NCI-H526 treated with DMSO at 0.1 percent for 48 hours (cell line): ENCODE data around the gene NOL4L.

Experiments
- DNase-seq: peaks from one replicate; lab custom pipeline; 2025; lab: John Stamatoyannopoulos, UW

Gene NOL4L

DNA sequence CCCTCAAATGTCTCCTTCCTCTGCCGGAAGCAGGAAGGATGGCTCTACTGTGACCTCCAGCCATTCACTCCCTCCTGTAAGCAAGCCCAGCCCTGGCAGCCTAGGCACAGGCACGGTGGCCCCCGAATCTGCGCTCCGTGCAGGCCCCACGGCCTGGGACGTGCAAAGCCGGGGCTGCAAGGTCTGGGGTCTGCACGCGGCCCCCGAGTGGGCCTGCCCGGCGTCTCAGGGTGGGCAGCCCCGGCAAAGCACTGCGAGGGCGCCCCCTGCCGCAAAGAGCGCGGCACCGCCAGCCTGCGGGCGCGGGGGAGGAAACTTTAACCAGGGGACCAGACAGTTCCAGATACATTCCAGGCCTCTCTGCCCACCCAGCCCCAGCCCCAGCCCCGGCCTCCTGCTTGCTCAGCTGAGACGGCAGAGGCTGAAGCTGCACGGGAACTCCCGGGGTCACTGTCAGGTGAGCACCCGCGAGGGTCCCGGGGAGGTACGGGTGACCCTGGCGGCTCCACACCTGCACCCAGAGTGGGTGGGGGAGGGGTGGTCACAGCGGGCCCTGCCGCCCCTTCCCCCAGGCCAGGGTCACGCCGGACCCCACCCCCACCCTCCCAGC, 128.2 kb downstream of the NOL4L start:
- DNase-seq, result peak; percentile 46

DNA sequence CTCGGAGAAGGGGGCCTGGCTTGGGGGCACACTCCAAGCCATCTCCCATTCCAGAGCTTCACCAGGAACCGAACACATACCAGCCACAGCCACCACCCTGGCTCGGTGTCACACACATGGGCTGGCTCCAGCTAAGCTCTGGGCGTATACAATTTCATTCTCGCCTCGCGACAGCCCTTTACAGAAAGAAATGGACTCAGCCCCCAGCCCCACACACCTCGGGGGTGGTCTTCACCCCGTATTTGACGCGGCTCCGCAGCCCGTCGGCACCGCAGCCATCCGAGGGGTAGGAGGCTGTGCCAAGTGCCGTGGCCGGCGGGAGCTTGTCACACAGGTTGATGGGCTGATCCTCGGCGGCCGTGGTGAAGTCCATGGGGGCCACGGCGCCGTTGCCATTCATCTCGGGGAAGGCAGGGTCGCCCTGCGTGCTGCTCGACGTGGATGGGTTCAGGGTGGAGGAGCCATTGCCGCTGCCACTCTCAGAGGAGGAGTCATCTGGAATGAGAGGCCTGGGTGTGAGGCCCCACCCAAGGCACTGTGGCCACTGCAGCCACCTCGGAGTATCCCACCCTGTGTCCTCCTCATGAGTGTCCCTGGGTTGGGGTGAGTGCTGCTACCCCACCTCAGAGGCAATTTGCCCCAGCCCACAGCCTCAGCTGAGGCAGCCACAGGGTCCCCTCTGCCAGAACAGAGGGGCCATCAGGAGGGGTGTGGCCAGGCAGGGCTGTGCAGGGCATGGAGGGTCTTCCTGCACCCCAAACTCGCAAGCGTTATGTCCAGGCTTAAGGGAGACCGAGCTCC, 129.0 kb downstream of the NOL4L start:
- DNase-seq, result no peak

DNA sequence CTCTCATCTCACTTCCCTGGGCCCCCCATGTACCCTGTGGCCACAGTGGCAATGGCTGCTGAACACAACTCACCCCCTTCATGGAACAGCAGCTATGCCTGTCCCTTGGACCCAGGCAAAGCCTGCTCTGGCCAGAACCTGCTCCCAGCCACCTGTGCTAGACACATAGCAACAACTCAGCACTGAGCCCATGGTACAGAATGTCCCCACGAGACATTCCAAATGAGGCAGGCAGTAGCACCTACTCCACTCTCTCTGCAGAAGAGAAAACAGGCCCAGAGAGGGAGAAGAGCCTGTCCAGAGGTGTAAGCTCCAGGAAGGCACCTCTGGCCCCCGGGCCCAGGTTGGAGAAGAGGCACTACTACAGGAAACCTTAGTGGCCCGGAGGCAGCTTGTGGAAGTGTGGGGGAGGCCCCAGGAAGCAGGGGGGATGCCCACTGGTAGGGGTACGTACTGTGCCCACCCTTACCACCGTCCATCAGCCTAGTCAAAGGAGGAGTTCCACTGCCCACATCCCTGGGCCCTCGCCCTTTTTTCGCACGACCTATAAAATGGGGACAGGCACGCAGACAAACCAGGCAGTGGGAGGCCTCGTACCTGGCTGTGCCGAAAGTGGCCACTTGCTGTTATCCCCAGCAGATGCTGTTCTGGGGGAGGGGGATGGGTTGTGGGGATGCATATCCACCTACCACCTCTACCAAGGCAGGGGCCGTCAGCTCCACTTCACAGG, 129.8 kb downstream of the NOL4L start:
- DNase-seq, result no peak

DNA sequence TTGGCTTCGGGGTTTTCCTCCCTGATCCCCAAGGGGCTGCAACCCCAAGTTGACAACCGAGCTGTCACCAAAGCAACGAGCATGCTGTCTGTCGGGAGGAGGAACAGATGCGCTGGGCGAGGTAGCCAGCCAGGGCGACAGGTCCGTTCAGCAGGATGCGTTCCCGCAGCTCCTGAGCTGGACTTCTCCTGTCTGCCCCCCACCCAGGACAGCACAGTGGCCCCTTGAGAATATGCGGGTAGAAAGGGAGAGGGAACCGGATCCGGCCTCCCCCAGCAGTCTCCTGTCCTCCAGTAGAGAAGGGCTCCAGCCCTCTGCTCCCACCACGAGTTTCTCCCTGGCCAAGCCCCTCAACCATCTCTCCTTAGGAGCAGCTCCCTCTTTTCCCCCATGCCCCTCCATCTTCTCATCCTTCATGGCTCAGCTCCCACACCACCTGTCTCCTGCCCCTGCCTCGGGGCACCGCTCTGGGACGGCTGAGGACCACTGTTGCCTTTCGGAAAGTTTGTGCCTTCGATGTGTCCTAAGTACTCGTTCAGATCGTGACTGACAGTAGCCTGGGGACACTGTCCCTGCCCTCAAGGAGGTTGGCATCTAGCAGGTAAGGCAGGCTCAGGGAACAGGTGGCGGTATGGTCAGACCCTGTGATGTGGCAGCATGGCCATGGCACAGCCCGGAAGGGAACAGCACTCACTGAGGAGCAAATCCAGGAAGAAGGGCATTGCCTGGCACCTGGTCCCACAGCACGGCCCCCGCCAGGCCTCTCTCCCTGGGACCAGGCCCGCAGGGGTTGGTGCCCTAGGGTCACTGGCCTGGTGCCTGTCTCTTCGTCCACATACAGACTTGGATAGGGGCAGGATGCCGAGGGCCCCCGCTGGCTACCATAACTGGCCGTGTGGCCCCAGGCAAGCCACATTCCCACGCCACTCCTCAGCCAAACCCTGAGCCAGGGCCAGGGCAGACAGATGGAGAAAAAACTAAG, 130.7 kb downstream of the NOL4L start:
- no peak for DNase-seq

DNA sequence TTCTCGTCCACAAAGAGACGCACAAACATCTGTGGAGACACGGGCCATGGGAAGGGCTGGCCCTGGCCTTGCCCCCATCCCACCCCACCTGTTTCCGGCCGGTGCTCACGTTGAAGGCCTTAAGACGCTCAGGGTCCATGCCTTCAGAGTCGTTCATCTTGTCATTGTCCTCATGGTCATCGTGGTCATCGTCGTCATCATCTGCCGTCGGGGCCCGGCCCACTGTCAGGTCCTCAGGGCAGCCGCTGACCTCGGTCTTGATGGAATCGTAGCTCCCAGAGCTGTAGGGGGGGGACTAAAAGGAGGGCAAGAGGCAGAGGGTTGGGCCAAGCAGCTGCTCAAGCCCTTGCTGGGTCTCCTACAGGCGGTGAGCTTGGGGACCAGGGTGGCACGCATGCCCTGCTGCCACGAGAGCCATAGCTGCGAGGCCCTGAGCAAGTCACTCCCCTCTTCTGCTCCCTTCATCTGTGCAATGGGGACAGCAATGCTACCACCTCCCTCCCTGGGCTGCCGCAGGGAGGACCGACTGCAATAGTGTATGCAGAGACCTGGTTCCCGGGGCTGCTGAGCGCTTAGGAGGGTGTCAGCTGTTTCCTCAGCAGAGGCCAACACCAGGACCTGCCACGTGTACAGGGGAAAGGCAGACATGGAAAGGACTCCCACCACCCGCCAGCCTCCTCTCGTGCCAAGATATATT, 131.5 kb downstream of the NOL4L start:
- no peak for DNase-seq

DNA sequence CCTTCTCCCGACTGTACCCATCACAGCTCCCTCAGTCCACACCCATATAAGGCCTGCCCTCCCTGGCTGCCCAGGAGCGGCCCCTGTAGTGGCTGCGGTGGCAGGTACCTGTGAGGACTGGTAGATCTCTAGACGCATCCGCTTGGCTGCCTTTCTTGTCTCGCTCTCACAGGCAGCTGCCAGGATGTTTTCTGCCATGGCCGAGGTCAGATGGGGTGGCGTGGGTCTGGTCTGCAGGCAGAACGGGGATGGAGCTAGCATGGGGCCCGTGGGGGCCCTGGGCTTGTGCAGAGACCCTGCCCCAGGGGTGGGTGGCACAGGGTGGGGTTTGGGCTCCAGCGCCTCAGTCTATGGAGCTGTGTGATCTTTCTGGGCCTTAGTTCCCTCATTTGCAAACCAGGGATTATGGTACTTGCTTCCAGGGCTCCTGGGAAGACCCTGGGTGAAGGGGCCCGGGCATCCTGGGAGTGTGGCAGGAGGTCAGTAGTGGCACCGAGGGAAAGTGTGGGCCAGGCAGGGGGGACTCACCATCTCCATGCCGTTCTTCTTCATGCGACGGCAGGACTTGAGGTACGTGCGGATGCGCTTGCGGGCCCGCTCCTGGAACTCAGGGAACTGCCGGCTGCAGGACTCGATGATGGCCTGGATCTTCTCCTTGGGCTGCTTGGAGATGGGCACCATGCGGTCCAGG, 132.2 kb downstream of the NOL4L start:
- no peak for DNase-seq

DNA sequence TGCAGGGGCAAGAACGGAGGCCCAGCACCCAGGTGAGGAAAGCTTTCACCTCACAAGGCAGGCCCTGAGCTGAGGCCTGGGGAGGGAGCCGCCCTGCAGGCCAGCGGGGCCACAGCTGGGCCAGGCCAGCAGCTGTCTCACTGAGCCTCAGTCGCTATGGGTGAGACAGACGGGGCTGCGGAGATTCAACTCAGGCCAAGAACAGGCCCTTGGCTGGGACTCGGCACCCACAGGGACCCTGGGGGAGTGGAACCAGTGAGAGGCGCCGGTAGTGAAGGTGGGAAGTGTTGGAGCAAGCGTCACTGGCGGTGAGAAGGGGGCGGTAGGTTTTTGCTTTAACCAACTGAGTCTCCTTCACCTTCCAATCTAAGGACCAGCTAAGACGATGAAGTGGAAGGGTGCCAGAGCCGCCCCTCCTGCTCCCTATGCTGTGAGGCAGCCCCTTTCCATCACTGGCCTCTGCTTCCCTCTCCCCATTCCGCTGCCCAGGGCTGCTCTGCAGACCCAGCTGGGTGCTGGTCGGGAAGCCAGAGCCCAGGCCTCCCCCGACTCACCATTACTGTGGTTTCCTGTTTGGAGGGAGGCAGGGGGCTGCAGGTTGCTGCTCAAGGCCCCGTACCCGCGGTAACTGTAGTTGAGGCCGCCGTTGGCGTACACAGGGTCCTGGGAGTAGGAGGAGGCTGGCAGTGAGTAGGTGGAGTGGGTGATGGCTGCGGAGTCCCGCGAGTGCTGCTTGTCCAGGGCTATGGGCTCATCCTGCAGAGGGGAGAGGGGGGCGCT, 133.3 kb downstream of the NOL4L start:
- DNase-seq, result no peak

DNA sequence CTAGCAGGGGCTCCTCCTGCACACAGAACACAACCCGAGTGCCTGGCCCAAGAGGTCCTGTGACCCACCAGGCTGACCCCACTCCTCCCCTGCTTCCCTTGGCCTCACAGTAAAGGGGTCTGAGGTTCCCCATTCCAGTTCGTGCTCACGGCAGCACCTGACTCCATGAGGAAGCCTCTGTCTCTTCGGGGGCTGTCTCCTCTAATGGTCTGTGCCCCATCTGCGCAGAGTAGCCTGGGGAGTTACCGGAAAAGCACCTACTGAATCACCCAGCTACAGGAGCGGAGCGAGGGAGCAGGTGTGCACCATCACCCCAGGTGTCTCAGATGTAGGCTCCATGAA, 133.8 kb downstream of the NOL4L start:
- no peak for DNase-seq

DNA sequence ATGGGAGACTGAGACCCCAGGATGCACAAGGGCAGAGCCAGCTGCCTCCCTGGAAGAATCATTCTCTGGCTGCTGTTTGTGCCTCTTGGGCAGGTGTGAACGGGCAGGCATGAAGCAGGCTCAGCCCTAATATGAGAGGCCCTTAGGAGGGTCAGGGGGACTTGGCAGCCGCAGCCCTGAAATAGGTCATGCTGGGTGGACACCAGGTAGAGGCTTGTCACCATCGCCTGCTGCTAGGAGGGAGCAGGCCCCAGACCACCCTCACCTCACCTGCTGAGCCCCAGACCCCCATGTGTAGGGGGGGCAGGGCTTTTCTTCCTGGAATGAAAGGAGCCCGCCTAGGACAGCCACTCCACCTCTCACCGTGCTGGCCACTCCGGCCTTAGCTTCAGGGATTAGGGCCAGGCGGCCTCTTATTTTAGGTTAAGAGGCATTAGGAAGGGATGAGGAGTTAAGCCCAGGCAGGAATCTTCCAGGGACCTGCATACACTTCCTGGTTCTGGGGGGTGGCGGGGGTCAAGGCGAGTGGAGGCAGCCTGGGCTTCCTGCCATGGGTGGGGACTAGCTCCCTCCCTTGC, 134.6 kb downstream of the NOL4L start:
- no peak for DNase-seq

DNA sequence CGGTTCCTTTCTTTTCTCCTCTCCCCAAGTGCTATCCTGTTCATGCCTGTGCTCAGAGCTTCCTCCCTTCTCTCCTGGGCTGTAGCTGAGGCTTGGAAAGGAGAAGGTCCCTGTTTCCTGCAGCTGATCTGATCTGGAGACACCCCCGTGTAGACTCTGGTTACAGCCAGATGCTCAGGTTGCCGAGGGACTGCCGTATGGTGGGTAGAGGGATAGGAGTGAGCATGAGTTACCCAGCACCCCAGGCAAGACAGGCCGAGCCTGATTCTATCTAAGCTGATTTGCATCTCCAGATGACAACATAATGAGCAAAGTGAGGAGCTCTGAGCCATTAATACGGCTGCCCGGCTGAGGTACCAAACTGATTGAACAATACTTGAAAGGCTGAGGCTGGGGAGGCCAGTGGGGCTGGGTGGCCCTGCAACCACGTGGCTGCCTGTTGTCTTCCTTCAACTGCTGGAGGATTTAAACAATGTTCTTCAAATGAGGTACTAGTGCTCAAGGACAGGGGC, 135.2 kb downstream of the NOL4L start:
- peak; percentile 93 for DNase-seq

DNA sequence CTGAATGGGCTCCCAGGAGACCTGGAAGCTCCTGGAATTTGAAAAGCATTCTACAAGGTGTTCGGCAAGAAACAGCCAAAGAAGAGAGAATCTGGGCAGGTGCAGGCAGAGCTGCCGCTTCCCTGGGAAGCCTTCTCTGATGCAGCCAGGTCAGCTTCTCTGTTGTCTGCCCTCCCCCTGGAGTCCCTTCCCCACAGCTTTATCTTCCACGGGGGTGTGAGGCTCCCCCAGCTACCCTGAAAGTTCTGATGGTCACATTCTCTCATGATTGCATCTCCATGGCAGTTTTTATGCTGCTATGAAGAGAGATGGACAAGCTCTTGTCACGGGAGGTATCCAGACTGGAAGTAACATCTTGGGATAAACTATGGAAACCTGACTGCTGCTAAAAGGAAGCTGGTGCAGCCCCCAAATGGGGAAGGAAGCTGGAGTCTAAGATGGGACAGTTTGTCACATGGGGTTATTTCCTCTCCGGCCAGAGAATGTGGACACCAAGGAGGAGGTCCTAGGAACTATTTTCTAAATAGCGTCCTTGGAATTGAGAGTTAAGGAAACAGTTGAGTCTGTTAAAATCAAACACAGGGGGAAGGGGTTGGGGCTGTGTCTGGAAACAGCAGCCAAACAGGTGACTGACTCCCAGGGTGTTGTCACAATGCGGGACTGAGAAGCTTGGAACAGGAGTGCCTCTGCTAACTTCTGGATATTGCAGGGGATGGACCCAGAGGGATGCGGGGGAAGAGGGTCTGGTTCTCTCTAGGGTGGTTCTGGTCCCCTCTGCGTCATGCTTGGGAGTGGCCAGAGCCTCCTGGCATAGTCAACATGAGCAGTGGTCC, 135.9 kb downstream of the NOL4L start:
- DNase-seq, result no peak

DNA sequence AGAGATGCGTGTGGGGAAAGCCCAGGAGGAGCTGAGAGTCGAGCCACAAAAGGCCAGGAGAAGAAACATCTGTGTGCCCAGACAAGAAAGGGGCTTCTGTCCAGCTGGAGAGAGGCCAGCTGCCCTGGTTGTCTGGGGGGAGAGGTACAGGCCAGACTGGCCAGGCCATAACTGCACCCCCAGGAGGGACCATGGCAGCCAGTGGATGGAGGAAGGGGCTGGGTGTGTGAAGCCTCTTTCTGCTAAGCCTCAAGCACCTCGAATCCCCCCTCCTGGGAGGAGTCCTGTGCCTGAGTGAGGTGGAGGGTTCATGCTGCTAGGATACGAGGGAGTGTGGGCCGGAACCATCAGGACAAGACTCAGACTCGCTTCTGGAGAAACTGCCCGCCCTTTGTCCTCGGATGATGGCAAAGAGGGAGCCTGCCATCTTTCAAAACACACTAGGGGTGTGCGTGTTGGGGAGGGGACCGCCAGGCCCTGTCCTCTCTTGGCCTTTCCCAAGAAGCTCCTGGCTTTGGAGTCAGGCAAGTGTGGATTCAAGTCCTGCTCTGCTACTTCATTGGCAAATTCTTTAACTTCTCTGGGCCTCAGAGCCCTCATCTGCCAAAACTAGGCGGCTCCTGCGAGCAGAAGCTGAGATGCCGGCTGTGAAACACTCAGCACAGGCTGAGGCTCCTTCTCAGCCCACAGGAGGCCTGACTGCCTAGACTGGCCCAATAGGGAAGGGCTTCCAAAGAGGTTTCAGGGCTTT, 136.7 kb downstream of the NOL4L start:
- no peak for DNase-seq

DNA sequence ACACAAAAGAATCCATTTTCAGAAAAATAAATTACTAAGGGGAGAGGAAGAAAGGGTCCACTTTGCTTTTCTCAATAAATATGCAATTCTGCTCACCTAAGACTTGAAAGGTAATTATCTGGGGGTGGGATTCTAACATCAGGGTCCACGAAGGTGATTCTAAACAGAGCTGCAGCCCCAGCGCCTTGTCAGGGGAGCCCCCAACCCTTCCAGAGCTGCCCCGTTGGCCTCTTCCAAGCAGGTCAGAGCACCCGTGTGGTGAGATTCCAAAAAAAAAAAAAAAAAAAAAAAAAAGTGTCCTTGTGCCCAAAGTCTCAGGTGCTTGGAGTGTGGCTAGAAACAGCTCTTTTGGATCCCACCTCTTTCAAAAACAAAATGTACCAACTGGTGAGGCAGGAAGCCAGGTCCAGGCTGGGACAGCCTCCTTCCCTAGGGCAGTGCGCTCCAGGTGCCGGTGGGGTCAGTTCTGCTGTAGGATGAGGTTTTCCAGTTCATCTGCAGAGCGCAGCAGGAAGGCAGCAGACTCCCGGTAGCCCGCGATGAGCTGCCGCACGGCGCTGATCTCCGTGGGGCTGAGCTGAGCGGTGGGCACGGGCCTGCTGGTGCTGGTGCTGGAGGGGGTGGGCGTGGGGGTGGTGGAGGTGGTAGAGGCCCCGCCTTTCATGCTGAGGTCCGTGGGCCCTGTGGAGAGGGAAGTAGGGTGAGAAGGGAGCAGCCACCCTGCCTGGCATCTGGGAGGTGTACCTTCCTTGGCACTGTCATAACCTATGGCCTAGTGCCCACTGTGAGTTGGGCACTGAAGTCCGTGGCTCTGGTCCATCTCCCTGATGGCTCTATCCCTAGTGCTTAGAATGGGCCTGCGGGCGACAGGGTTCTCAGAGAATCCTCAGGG, 137.8 kb downstream of the NOL4L start:
- DNase-seq, result no peak

DNA sequence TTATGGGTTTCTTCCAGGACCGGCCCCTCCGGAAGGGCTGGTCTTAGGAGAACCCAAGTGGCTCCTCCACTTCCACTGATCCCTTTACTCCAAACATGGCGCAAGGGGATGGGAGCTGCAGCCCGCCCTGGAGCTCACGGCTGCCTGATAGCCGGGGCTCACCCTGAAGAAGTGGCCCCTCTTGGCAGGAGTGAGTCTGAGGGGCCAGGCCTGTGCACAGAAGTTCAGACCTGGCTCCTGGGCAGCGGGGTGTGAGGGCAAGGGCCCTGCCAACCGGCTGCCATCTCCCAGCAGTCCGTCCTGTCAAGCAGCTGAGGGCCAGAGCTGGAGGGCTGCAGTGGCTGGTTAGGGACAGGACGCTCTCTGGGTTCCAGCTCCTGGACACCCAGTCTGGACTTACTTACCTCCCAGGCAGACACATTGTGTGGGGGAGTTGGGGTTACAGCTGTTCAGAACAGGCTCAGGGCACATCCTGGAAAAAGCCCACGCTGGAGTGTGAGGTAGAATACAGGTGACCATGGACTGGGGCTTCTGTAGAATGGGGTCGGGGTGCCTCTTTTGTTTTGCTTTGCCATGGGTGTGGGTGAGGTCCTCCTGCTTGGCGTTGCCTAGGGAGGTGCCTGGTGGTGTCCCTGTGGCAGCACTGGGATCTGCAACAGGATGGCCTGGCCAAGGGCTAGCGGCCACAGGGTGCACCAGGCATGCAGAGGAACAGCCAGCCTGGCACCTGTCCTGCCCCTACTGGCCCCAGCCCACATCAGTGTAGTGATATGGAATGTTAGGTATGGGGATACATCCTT, 138.6 kb downstream of the NOL4L start:
- no peak for DNase-seq

DNA sequence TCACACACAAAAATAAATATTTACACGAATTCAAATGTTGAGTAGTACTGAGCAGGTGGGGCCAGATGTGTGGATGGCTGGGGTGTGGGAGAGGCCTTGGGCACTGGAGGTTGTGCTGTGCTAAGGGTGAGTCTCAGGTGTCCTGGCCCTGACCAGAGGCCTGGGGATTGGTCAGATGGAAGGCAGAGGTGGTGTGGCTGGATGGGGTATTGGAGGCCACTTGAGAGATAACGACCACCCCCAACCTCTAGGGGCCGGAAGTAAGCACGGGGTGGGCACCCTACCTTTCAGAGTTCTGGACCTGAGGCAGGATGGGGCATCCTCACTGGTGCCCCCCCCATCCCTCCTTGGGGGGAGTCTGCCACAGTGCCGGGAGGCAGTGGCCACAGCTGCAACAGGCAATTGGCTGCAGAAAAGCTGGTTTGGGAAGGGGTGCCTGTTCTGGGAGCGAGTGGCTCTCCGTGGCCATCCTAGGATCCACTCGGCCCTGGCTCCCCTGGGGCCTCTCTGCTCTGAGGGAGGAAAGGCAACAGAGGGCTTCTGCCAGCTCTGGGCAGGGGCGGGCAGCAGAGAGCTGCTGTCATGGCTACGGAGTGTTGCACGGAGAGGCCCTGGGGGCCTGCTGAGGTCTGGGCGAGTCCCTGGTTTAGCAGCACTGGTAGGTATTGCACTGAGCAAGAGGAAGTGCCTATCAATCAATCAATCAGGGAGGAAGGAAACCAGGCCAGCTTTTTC, 139.4 kb downstream of the NOL4L start:
- DNase-seq, result no peak
